DOHH2 (cell line): ENCODE results near the gene SPOCK2.

ENCODE experiments used
- EZH2phosphoT487 ChIP-seq: fragments of 200-600 bp; sonication (generic); IDR thresholded peaks from 2 replicates; pipeline ENCODE4 v1.6.1; 2017; ENCODE audit warnings: borderline replicate concordance, mild to moderate bottlenecking, antibody characterized with exemption, low read length, moderate library complexity, mixed read lengths
- TF ChIP-seq, protein P1 (sequence below): fragments of 200-600 bp; sonication (generic); IDR thresholded peaks from one replicate; pipeline ENCODE4 v1.5.1; 2014; ENCODE audit warnings: antibody characterized with exemption, mild to moderate bottlenecking, low read depth, low read length; ENCODE audit not compliant: poor library complexity, severe bottlenecking

GRCh38 chr10:72062382-72062781 is 26.0 kb downstream of the SPOCK2 start:
- TF ChIP-seq, protein P1, sequence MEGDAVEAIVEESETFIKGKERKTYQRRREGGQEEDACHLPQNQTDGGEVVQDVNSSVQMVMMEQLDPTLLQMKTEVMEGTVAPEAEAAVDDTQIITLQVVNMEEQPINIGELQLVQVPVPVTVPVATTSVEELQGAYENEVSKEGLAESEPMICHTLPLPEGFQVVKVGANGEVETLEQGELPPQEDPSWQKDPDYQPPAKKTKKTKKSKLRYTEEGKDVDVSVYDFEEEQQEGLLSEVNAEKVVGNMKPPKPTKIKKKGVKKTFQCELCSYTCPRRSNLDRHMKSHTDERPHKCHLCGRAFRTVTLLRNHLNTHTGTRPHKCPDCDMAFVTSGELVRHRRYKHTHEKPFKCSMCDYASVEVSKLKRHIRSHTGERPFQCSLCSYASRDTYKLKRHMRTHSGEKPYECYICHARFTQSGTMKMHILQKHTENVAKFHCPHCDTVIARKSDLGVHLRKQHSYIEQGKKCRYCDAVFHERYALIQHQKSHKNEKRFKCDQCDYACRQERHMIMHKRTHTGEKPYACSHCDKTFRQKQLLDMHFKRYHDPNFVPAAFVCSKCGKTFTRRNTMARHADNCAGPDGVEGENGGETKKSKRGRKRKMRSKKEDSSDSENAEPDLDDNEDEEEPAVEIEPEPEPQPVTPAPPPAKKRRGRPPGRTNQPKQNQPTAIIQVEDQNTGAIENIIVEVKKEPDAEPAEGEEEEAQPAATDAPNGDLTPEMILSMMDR = no peak
- TF ChIP-seq EZH2phosphoT487 = no peak
